Astrocyte of the hippocampus (primary cell): Measurements from ENCODE around the gene IKBKE.

Source experiments
- DNase-seq: peaks from one replicate; pipeline ENCODE4 v3.0.0; 2011; ENCODE audit warnings: low read depth, low spot score

The IKBKE gene

DNA sequence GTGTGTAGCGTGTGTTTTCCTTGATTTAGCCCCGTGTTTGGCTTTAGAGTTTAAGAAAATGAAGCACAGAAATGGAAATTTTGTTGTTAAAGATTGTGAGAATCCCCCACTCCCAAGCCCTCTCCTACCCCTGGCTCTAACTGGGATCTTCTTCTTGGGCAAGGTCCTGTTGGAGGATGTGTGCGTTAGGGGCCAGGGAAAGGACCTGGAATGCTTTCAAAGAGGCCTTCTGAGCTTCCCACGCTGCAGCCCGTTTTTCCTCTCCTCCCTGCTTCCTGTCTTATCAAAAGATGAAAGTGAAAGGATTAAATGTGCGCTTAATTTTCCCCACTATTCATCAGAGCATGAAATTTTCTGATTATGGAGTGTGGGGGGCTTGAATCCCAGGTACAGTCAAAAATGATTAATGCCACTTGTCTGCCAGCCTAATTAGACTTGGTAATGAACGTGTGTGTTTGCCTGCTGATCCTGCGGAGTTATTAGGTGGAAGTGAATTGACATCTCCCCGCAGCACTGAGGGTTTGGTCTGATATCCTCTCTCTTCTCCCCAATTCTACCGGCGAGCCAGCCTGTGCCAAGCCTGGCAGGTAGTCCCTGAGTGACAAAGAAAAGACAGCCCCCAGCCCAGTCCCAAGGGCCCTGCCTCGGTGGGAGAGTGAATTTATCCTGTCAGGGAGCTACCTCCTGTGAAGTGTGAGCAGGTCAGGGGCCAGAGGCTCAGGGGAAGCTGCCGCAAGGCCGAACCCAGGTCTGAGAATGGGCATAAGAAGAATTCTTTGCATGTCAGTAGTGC is 42.0 kb downstream of the IKBKE start:
- no peak for DNase-seq

DNA sequence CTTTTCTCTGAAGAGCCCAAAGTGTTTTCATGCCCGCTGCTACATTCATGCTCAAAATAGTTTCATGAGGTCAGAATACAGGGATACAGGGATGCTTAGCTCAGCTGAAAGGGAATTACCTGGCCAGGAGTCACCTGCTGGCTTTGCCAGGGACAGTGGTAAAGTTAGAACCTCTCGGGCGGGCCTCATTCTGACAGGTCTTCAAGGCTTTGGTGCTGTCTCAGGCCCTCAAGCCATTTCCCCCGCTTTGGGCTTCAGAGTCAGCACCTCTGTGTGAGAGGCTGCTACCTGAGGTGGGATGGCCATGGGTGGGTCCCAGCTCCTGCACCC is 42.5 kb downstream of the IKBKE start:
- DNase-seq = no peak

DNA sequence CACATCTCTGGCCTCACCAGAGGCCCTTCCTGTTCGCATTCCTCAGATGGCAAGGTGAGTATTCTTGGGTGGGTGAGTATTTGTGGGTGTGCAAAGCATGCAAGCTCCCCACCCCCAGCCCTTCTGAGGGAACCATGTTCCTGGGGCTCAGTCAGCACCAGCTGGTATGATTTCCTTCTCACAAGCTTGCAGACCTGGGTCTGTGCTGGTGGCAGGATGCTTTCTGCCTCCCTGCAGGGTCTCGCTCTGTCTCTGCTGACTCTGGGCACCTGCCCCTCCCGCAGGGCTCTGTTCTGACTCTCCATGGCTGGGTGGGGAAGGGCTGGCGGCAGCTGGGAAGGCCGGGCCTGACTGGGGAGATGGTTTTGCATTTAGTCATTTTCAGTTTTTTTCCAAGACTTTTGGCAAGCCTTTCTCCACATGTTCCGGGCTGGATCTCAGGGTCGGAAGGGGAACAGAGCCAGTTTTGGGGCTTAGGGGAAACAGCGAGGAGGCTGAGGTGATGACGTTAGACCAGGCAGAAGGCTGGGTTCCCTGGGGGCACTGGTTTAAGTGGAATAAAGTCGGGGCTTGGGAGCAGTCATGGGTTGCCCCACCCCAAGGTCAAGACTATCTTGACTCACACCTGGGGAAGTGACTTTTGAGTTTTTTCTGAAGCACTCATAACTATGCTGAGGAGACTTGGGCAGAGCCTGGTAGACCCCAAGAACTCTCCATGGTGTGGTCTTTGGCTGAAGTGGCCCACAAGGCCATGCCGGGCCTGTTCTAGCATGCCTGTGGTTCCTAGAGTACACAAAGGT is 43.2 kb downstream of the IKBKE start:
- DNase-seq = peak; percentile 90

DNA sequence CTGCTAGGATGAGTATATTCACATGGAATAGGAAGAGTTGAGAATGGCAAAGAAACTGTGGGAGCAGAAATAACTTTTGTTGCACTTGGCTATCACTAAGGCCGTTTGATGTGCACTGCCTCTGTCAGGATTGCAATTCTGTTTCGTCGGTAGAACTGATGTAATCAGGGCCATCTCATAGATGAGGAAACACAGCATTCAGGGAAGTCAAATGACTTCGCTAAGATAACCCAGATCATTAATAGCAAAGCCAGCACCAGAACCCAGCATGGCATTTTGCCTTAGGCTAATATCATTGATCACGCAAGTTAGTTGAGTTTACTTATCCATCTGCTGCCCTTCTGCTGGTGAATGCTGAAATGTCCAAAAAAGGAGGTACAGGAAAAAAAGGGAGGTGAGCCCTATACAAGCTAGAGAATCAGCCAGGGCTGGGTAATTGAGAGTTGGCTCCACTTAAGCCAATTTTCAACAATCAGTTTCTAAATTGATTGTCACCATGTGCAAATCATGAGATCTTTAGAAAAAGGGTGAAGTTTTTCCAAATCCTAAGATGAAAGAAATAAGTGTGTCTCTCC is 44.6 kb downstream of the IKBKE start:
- no peak for DNase-seq

DNA sequence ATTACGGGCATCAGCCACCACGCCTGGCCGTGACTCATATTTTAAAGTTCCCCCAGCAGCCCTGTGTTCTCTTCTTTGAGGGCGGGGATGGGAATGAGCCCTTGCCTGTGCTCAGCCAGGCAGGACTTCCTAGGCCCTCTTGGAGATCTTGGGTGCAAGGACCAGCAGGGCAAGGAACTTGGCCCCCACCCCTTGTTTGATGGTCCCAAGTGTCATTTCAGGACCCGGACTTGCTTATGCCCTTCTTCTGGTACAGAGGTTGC is 46.4 kb downstream of the IKBKE start:
- no peak for DNase-seq

DNA sequence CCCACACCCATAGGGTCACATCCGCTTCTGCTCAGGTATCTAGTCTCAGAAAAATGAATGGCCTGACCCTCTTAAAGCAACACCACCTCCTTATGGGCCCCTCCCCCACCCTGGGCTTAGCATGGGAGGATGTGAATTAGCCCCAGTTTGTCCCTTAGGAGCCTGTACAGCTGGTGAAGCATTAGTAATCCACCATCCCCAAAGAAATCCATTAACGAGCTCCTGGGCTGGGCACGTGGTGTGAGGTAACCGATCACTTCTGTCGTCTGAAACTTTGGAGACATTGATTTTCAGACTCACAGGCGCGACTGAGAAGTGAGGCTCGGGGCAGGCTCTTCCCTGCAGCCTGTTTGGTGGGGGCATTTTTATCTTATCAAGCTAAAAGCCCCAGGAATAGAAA is 47.5 kb downstream of the IKBKE start:
- no peak for DNase-seq

DNA sequence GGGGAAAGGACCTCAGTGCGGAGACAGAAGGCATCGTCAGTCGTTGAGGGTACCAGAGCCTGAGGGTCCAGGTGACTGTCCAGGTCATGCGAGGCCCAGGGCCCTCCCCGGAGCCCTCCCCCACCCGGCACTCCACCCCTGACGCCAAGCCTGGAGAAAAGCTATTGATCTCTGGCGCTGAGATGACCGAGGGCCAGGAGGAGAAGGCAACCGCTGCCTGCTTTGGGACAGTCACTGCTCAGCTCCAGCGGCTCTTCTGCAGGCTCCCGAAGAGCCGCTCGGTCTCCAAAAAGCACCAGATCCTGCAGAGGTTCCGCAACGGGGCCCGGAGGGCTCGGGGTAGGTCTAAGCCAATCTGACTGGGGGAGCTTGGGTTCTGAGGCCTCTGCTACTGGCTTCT is 47.9 kb downstream of the IKBKE start:
- no peak for DNase-seq

DNA sequence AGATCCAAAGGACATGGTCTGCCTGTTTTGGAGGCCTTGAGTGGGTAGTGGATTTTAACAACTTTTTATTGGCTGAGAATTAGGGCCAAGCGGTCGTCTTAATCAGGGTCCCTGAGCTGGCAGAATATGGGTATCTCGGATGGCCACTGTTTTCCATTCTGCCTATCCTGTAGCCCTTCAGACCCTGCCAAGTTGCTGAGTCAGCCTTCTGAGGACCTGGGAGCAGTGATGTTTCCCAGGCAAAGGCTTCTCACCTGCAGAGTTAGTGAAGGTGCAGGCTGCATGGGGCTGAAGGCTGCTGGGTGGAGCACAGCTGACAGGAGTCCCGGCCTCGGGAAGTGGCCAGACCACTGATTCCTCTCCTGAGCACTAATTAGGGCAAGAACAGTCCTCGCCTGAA is 48.5 kb downstream of the IKBKE start:
- no peak for DNase-seq

DNA sequence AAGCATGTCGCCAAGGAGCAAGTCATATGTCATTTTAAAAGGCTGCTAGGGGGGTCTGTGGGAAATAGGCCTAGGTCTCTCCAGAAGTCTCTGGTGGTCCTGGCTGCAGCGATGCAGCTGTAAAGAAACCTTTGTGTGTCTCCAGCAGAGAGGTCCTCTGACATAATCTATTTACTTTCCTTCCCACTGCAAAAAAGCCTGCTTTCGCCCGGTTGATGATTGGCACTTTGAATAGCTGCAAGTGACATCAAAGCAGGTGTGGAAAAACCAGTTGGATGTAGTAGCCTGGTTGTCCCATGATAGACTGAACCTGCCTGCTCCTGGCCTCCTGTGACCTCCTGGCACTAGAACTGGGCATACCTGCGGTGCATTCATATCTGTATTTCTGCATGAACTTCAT is 50.9 kb downstream of the IKBKE start:
- no peak for DNase-seq

DNA sequence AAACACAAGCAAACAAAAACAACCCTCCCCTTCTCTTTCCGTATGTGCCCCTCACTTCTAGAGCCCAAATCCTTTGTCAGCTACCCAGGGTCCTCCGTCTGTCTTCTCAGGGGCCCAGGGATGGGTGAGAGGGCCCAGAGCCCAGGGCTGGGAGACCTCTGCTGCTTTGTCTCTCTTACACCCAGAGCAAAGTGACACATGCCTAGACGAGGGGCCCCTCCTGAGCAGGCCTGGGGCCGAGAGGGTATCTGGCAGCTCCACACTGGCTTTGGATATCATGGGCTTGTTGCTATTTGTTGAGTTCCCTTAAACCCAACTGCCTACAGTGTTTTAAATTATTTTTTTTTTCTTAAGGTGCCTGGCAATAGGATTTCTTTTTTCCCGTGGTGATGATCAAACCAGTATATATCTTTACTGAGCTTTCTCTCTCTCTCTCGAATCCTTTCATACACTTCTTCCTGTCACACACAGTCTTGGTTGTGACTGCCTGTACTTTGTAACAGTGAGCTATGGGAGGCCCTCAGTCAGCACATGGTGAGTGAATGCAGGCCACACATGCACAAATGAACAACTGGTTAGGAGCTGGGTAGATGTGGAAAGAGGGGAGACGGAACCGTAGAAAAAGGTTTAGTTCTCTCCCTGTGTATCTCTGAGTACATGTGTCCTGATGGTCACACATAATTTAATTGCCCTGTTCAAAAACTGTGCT is 51.6 kb downstream of the IKBKE start:
- no peak for DNase-seq

DNA sequence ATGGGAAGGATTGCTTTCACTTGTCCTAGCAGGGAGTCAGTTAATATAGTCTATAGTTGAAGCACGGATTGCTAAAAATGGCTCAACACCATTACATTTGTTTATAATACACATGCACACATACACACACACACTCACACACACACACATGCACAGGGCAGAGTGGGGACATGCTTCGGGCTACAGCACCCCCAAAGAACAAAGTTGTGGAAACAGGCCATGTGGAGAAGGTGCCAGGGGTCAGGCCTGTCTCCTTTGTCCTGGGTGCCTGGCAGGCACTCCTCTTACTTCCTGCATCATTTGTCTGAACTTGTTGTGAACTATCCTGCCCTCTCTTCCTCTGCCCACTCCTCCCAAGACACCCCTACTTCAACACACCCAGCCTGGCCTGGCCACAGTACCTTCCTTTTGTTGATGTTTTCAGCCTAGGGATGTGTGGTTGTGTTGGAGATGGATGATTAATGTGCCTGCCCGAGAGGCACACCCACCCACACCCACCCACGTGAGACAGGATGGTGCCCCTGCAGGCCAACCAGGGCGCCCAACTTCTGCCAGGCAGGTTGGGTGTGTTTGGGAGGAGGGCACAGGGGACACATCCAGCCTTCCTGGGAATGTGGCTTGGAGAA is 54.6 kb downstream of the IKBKE start:
- DNase-seq = no peak

DNA sequence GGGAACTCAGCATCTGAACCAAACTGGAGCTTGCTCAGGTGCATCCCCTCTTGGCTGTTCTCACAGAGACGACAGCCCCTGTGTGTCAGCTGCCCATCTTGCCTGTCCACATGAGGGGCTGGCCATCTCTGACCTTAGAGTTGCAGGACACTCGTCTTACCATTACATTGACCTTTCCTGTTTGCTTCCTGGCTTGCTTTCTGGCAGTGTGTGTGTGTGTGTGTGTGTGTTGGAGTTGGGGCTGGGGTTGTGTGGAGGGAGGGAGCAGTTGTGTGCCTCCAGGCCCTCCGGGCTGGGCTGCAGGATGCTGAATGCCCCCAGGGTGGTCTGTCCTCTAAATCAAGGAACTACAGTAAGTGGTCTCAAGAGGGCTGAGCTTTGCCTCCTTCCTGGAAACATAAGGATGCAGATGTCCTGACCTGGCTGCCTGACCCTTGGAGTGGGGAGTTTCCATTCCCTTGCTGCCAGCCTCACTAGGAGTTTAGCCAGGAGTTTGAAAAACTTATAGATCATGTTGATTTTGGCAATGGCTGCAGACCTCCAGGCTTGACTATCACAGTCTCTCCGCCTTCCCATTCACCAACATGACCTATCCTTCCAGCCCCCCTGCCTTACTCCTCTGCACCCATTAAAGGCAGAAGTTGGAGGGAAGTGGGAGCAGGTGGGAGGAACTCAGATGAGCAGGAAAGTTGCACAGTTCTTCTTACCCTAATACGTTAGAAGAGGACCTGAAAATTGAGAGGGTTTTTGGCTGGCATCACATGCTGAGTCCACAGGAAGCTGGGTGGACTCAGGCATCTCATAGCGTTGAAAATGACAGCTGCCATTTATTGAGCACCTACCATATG is 56.0 kb downstream of the IKBKE start:
- no peak for DNase-seq

DNA sequence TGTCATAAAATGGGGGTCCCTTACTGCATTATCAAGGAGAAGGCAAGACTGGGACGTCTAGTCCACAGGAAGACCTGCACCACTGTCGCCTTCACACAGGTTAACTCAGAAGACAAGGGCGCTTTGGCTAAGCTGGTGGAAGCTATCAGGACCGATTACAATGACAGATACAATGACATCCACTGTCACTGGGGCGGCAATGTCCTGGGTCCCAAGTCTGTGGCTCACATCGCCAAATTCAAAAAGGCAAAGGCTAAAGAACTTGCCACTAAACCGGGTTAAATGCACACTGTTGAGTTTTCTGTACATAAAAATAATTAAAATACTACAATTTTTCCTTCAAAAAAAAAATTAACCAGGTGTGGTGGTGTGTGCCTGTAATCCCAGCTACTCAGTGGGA is 59.1 kb downstream of the IKBKE start:
- DNase-seq = no peak

DNA sequence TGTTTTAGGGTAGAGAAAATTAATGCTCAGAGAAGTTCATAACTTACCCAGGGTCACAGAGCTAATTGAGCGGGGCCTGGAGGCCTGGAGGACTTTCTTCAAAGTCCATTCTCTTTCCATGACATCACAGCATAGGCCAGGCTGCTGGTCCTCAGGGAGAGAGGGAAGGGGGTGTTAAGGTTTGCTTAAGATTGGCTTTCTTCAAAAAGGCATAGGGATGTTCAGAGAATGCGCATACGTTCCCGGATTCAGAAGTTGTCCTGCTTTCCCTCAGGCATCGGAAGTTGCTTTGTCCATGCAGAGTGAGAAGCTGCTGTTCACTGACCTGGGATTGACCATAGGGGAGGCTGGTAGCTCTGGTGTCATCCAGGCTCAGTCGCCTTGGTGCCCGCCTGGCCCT is 62.1 kb downstream of the IKBKE start:
- DNase-seq = no peak

DNA sequence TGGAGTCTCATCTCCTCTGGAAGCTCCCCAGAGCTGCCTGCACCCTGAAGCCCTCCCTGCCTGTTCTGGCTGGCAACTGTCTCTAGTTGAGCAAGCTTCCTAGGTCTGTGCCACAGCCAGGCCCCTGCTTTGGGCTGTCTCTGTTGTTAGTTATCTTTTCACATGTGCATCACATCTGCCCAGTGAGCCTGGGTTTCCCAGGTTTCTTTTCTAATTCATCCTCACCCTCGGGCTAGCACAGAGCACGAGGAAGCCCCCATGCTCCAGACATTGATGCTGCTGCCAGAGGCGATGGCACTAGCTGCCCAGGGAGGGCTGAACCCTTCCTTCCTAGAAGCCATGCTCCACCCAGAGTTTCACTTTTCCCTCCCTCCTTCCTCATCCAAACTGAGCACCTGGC is 64.3 kb downstream of the IKBKE start:
- DNase-seq = no peak

DNA sequence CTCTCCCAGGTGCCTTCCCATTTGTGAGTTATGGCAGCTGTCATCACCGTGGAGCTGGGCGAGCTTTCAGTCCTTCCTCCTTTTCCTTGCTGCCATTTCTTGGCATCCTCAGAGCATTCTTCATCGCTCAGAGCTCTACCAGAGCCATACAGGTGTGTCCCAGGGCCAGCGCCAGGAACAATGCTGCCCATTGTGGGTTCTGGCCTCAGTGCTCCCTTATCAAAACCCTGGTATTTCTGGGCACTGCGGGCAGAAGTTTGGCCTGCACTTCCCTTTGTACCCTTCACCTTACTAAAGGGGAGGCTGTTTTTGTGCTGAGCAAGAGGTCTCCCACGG is 65.5 kb downstream of the IKBKE start:
- no peak for DNase-seq

DNA sequence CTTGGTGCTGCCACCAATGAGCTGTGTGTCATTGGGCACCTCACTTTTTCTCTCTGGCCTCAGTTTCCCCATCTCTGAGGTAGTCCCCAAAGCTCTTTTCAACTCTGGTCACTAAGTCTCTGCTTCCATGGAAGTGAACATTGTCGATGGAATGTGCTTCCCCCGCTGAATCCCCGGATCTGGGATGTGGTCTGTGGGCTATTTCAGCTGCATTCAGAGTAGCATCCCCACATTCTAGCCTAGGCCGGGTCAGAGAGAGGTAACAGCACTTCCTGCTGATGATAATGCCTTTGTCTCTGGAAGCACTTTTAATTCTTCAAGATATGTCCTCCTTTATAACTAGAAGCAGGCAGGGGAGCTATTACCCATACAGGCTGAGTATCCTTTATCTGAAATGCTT is 66.9 kb downstream of the IKBKE start:
- peak; percentile 46 for DNase-seq

DNA sequence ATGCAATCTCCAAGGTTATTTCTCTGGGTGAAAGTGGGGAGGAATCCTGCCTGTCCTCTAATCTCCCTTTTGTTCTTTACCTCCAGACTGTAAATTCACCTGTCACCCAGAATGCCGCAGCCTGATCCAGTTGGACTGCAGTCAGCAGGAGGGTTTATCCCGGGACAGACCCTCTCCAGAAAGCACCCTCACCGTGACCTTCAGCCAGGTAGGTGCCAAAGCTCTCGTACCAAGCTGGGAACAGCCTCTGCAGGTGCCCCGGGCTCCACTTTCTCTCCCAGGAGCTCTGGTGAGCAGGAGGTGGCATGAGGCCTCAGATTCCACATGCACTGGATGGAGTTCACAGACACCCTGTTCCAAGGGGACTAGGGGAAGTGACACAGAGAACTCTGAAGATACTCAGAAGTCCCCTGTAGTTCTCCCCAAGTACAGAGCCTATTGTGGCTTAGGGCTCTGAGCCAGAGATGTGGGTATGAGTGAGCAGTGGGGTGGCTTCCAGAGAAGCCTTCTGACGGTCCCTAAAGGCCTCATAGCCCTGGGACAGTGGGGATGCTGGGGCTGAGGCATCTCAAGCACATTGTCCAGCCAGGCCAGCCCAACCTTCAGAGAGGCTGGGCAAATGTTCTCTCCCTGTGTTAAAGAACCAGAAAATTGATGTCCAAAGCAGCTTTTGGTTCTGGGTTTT is 68.0 kb downstream of the IKBKE start:
- no peak for DNase-seq

DNA sequence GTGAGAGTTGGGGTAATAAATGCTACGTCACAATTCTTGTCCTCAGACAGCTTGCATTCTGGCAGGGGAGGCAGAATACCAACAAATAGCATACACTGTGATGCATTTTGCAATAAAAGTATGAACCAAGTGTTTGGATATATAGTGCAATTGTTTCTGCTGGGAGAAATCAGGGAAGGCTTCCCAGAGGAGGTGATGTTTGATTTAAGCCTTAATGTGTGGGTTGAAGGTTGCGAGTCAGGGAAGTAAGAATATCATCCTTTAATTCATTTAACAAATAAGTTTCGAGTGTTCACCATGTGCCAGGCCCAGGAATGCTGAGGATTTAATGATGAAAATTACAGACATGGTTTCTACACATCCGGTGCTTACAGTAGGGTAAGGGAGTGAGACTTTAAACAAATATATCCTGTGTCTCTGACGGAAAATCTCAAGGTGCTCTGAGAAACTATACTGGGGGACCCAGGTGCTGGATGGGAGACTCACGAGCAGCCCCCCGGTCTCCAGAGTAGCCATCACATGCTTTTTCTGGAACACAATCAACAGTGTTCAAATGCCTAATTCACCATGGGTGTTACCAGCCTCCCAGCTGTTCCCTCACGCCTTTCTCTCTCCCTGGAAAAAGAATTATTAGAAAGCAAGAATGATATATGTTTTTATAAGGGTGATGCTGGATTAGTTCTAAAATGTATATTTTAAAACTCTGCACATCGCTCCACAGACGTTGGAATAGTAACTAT is 68.8 kb downstream of the IKBKE start:
- DNase-seq = no peak
